Brain pericyte (primary cell): ENCODE data around the gene GPR25.
A peak's percentile ranks its signal among the peaks of the same experiment; 100 is the strongest.

Source experiments
- DNase-seq: peaks from one replicate; pipeline ENCODE4 v3.0.0-alpha.2; 2012; ENCODE audit warnings: low read depth, low spot score

GPR25 gene

GRCh38 chr1:200872446-200873115 lies at the start of gene GPR25:
Gene GPR25, plus strand, starts transcription at chr1:200872981. Its CDS starts 57 bp downstream, at chr1:200873038.
- DNase-seq = no peak

GRCh38 chr1:200831091-200831490 lies 41.7 kb upstream of the GPR25 start:
- no peak for DNase-seq

- no peak for DNase-seq
These were observed 38.4 kb upstream of the GPR25 start for GRCh38 chr1:200834383-200834782.

- no peak for DNase-seq
These were observed 36.6 kb upstream of the GPR25 start for GRCh38 chr1:200836213-200836612.

- no peak for DNase-seq
These were observed 34.7 kb upstream of the GPR25 start for GRCh38 chr1:200837931-200838571.

GRCh38 chr1:200838676-200839445 lies 33.9 kb upstream of the GPR25 start:
- no peak for DNase-seq

GRCh38 chr1:200845360-200845759 lies 27.4 kb upstream of the GPR25 start:
- no peak for DNase-seq

GRCh38 chr1:200846398-200846797 lies 26.4 kb upstream of the GPR25 start:
- DNase-seq = no peak

- no peak for DNase-seq
These were observed 23.4 kb upstream of the GPR25 start for GRCh38 chr1:200849430-200849829.

- DNase-seq = no peak
These were observed 22.2 kb upstream of the GPR25 start for GRCh38 chr1:200850554-200850953.

GRCh38 chr1:200856716-200857357 lies 15.9 kb upstream of the GPR25 start:
- DNase-seq = peak; percentile 61

GRCh38 chr1:200857804-200858203 lies 15.0 kb upstream of the GPR25 start:
- DNase-seq = no peak

GRCh38 chr1:200861937-200862647 lies 10.7 kb upstream of the GPR25 start:
- DNase-seq = no peak

- no peak for DNase-seq
These were observed 9.9 kb upstream of the GPR25 start for GRCh38 chr1:200862713-200863415.

GRCh38 chr1:200866116-200866515 lies 6.7 kb upstream of the GPR25 start:
- no peak for DNase-seq

GRCh38 chr1:200866521-200866920 lies 6.3 kb upstream of the GPR25 start:
- DNase-seq = no peak

- DNase-seq = peak; percentile 58
These were observed 5.6 kb upstream of the GPR25 start for GRCh38 chr1:200867018-200867811.

GRCh38 chr1:200869376-200869752 lies 3.4 kb upstream of the GPR25 start:
- DNase-seq = no peak

- no peak for DNase-seq
These were observed 2.9 kb upstream of the GPR25 start for GRCh38 chr1:200869753-200870391.
